Keratinocyte (primary cell): Measurements from ENCODE around the gene KXD1. TPM values are rescaled to one million over a fixed set of nuclear protein-coding genes. Genes with fewer than 3 reads are reported as not detected.

Experiments
- DNase-seq: peaks from one replicate; pipeline ENCODE4 v3.0.0-alpha.2; 2011; ENCODE audit warnings: low read depth, missing footprints, low spot score
- FAIRE-seq: peaks from 2 replicates; lab custom pipeline; 2011; peaks lifted over from hg19 to GRCh38; lab: Jason Lieb, UNC
- H2AFZ ChIP-seq: 2 replicates; pipeline ENCODE4 v1.6.0; 2012; ENCODE audit warnings: low read length, control low read depth, inconsistent platforms; ENCODE audit not compliant: control insufficient read depth
- H3K27ac ChIP-seq: 2 replicates; pipeline ENCODE4 v1.5.1; 2011; ENCODE audit warnings: low read length; ENCODE audit not compliant: control insufficient read depth, insufficient read depth
- H3K27me3 ChIP-seq: 3 replicates; pipeline ENCODE4 v1.6.0; 2011; ENCODE audit warnings: low read length; ENCODE audit not compliant: control insufficient read depth, insufficient read depth; ENCODE audit errors: extremely low read depth
- H3K36me3 ChIP-seq, 2 experiments: 2 replicates in 1 of 2; 3 replicates in 1 of 2; pipeline ENCODE4 v1.5.1; 2011; ENCODE audit warnings: low read length in 2 of 2, mild to moderate bottlenecking in 1 of 2; ENCODE audit not compliant: control insufficient read depth in 2 of 2, insufficient read depth in 2 of 2; ENCODE audit errors: extremely low read depth in 1 of 2
- H3K4me1 ChIP-seq: 3 replicates; pipeline ENCODE4 v1.5.1; 2011; ENCODE audit warnings: low read length; ENCODE audit not compliant: control insufficient read depth, insufficient read depth; ENCODE audit errors: extremely low read depth
- H3K4me2 ChIP-seq: 3 replicates; pipeline ENCODE4 v1.6.0; 2011; ENCODE audit warnings: low read depth, low read length; ENCODE audit not compliant: control insufficient read depth, insufficient read depth; ENCODE audit errors: extremely low read depth
- H3K4me3 ChIP-seq, 3 experiments: fragments of 200-600 bp in 1 of 3; sonication (generic) in 1 of 3; 2 replicates in 2 of 3; 3 replicates in 1 of 3; pipeline ENCODE4 v1.5.1; 2011 to 2016; ENCODE audit warnings: low read length in 3 of 3, mild to moderate bottlenecking in 3 of 3, control low read depth in 2 of 3, inconsistent platforms in 1 of 3, low read depth in 1 of 3, mixed read lengths in 1 of 3, mixed run types in 1 of 3, moderate library complexity in 1 of 3; ENCODE audit not compliant: control insufficient read depth in 2 of 3, insufficient read depth in 2 of 3; ENCODE audit errors: extremely low read depth in 1 of 3
- H3K79me2 ChIP-seq: 2 replicates; pipeline ENCODE4 v1.6.0; 2012; ENCODE audit warnings: low read length; ENCODE audit not compliant: control insufficient read depth, insufficient read depth
- H3K9ac ChIP-seq: 3 replicates; pipeline ENCODE4 v1.6.0; 2011; ENCODE audit warnings: low read length; ENCODE audit not compliant: control insufficient read depth, insufficient read depth; ENCODE audit errors: extremely low read depth
- H3K9me1 ChIP-seq: 3 replicates; pipeline ENCODE4 v1.6.0; 2011; ENCODE audit warnings: low read length; ENCODE audit not compliant: control insufficient read depth, insufficient read depth; ENCODE audit errors: extremely low read depth
- H3K9me3 ChIP-seq: 2 replicates; pipeline ENCODE4 v1.5.1; 2012; ENCODE audit warnings: low read depth, low read length; ENCODE audit not compliant: control insufficient read depth
- H4K20me1 ChIP-seq: 3 replicates; pipeline ENCODE4 v1.6.0; 2011; ENCODE audit warnings: low read length; ENCODE audit not compliant: control insufficient read depth, insufficient read depth; ENCODE audit errors: extremely low read depth
- CTCF ChIP-seq, 3 experiments: IDR thresholded peaks in 1 of 3; conservative IDR thresholded peaks in 1 of 3; optimal IDR thresholded peaks in 1 of 3; 2 replicates in 2 of 3; 3 replicates in 1 of 3; pipeline versions ENCODE3 to v1.5.1; 2011; ENCODE audit warnings: low read length in 3 of 3, mild to moderate bottlenecking in 3 of 3, moderate library complexity in 2 of 3, control low read depth in 1 of 3, inconsistent platforms in 1 of 3; ENCODE audit not compliant: insufficient read depth in 2 of 3; ENCODE audit errors: extremely low read depth in 1 of 3
- EZH2 ChIP-seq: IDR thresholded peaks from one replicate; pipeline ENCODE4 v1.6.1; 2012; ENCODE audit warnings: inconsistent platforms, mild to moderate bottlenecking, low read length, moderate library complexity
- dilution Hi-C: fragments of 300-500 bp; cut with MboI; formaldehyde crosslinking; loops from one replicate; pipeline ENCODE4 v1.7.0; 2020; ENCODE audit warnings: low sequenced_read_pairs; ENCODE audit not compliant: extremely low pct_ligation_motif_present
- polyA plus RNA-seq, 5 experiments: library from polyadenylated mRNA; depleted of rRNA in 3 of 5; stranded (reverse) in 3 of 5; stranded (forward) in 1 of 5; unstranded in 1 of 5; fragments of >200 nt; gene quantifications; 1 replicate in 1 of 5; 2 replicates in 3 of 5; 3 replicates in 1 of 5; pipeline versions ENCODE4 v1.2.1 to v1.2.3, GENCODE V29; 2011 to 2012; ENCODE audit warnings: missing spikeins in 2 of 5, low read depth in 1 of 5, low replicate concordance in 1 of 5

KXD1 gene
- polyA plus RNA-seq, 1 donor (not counting 4 experiments of a cell fraction or from before 2014, with no cell fraction given), result 94.6 TPM

GRCh38 chr19:18574691-18575291, 17.1 kb downstream of the KXD1 start:
- no peaks in the 10 kb centered on the region for H3K9me3 ChIP-seq
- peaks cover 13% of the 10 kb centered on the region for H4K20me1 ChIP-seq
- H3K36me3 ChIP-seq, result peaks cover 30 to 44% of the 10 kb centered on the region in 2 experiments
- no peak overlapping the region for H3K27ac ChIP-seq
- FAIRE-seq (no peak), DNase-seq (no peak)
- peaks cover 36% of the 10 kb centered on the region for H3K79me2 ChIP-seq
- no peak overlapping the region for H3K4me3 ChIP-seq
- no peak overlapping the region for H3K4me2 ChIP-seq
- TF ChIP-seq EZH2 (no peak), CTCF (optimal IDR thresholded peaks at IDR 0.05 in 1 of 3, IDR thresholded peaks at IDR 0.05 in 1 of 3, conservative IDR thresholded peaks at IDR 0.05 in 1 of 3; ENCODE audit: extremely low read depth in 1 of 3, insufficient read depth in 2 of 3, low read length in 3 of 3) (no peak)
- no peaks in the 10 kb centered on the region for H3K27me3 ChIP-seq
- dilution Hi-C loops, result no loop called here
- peaks cover 3% of the 10 kb centered on the region for H3K9me1 ChIP-seq
- no peak overlapping the region for H2AFZ ChIP-seq
- peaks cover 11% of the 10 kb centered on the region for H3K4me1 ChIP-seq
- no peak overlapping the region for H3K9ac ChIP-seq

GRCh38 chr19:18576383-18576782, 18.7 kb downstream of the KXD1 start:
- H3K4me1 ChIP-seq, result peaks cover 11% of the 10 kb centered on the region
- no peak for FAIRE-seq
- H3K27me3 ChIP-seq, result no peaks in the 10 kb centered on the region
- peaks cover 3% of the 10 kb centered on the region for H3K9me1 ChIP-seq
- no peak overlapping the region for H2AFZ ChIP-seq
- H3K36me3 ChIP-seq, result peaks cover 30 to 39% of the 10 kb centered on the region in 2 experiments
- no peak for DNase-seq
- TF ChIP-seq CTCF (optimal IDR thresholded peaks at IDR 0.05 in 1 of 3, IDR thresholded peaks at IDR 0.05 in 1 of 3, conservative IDR thresholded peaks at IDR 0.05 in 1 of 3; ENCODE audit: extremely low read depth in 1 of 3, insufficient read depth in 2 of 3, low read length in 3 of 3) (no peak), EZH2 (no peak)
- dilution Hi-C loops, result no loop called here
- no peak overlapping the region for H3K4me3 ChIP-seq
- H3K4me2 ChIP-seq, result no peak overlapping the region
- no peak overlapping the region for H3K9ac ChIP-seq
- H3K9me3 ChIP-seq, result no peaks in the 10 kb centered on the region
- H4K20me1 ChIP-seq, result peaks cover 13% of the 10 kb centered on the region
- no peak overlapping the region for H3K27ac ChIP-seq
- H3K79me2 ChIP-seq, result peaks cover 36% of the 10 kb centered on the region
